ENCODE data around the gene TSPAN9.

The TSPAN9 gene

GRCh38 chr12:3299929-3300832 lies 223.0 kb downstream of the TSPAN9 start:
- Histone ChIP-seq H3K27ac (ENCODE audit: poor library complexity, severe bottlenecking) (peak overlapping the region; percentile 84), H3K27me3 (ENCODE audit: insufficient read depth, poor library complexity, severe bottlenecking) (no peaks in the 10 kb centered on the region), H3K4me3 (ENCODE audit: severe bottlenecking) (no peak overlapping the region), H3K9me3 (ENCODE audit: severe bottlenecking) (no peaks in the 10 kb centered on the region), H3K36me3 (ENCODE audit: low read depth) (no peaks in the 10 kb centered on the region), H3K4me1 (ENCODE audit: insufficient read depth, poor library complexity, severe bottlenecking) (peaks cover 21% of the 10 kb centered on the region)
- TF ChIP-seq, protein P1, sequence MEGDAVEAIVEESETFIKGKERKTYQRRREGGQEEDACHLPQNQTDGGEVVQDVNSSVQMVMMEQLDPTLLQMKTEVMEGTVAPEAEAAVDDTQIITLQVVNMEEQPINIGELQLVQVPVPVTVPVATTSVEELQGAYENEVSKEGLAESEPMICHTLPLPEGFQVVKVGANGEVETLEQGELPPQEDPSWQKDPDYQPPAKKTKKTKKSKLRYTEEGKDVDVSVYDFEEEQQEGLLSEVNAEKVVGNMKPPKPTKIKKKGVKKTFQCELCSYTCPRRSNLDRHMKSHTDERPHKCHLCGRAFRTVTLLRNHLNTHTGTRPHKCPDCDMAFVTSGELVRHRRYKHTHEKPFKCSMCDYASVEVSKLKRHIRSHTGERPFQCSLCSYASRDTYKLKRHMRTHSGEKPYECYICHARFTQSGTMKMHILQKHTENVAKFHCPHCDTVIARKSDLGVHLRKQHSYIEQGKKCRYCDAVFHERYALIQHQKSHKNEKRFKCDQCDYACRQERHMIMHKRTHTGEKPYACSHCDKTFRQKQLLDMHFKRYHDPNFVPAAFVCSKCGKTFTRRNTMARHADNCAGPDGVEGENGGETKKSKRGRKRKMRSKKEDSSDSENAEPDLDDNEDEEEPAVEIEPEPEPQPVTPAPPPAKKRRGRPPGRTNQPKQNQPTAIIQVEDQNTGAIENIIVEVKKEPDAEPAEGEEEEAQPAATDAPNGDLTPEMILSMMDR (IDR thresholded peaks at IDR 0.05; ENCODE audit: poor library complexity, severe bottlenecking) = peak; percentile 96
- DNase-seq (ENCODE audit: low spot score) (peak; percentile 100), ATAC-seq (ENCODE audit: low read depth) (peak; percentile 73)

GRCh38 chr12:3300833-3301401 lies 223.7 kb downstream of the TSPAN9 start:
- Histone ChIP-seq H3K4me3 (ENCODE audit: severe bottlenecking) (no peak overlapping the region), H3K27ac (ENCODE audit: poor library complexity, severe bottlenecking) (peak overlapping the region; percentile 84)
- TF ChIP-seq, protein P1 (IDR thresholded peaks at IDR 0.05; ENCODE audit: poor library complexity, severe bottlenecking) = no peak

DNA sequence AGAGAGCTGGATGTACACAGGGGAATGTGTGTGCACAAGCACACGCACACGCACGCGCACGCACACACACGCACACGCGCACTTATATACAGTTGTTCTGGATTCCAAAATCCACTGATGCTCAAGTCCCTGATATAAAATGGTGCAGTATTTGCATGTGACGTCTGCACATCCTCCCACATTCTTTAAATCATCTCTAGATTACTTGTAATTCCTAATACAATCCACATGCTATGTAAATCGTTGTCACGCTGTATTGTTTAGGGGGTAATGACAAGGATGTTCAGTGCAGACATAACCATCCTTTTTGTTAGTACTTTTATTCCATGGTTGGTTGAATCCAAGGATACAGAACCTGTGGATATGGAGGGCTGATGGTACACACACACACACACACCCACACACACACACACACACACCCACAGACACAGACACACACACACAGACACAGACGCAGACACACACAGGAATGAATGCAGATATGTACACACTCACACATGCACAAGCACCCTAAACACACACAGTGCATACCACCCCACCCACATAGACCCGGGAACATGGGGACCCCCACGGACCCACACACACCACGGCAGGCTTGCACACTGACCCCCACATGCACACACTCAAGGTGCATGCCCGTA lies 225.3 kb downstream of the TSPAN9 start:
- Histone ChIP-seq H3K9me3 (ENCODE audit: severe bottlenecking) (no peaks in the 10 kb centered on the region), H3K27me3 (ENCODE audit: insufficient read depth, poor library complexity, severe bottlenecking) (no peaks in the 10 kb centered on the region), H3K4me1 (ENCODE audit: insufficient read depth, poor library complexity, severe bottlenecking) (peaks cover 21% of the 10 kb centered on the region), H3K4me3 (ENCODE audit: severe bottlenecking) (no peak overlapping the region), H3K36me3 (ENCODE audit: low read depth) (no peaks in the 10 kb centered on the region), H3K27ac (ENCODE audit: poor library complexity, severe bottlenecking) (no peak overlapping the region)
- TF ChIP-seq, protein P1 (IDR thresholded peaks at IDR 0.05; ENCODE audit: poor library complexity, severe bottlenecking) = no peak
- DNase-seq (ENCODE audit: low spot score) (no peak), ATAC-seq (ENCODE audit: low read depth) (no peak)

More at GRCh38 chr12:3300833-3301401, 223.7 kb downstream of the TSPAN9 start:
- Histone ChIP-seq H3K9me3 (ENCODE audit: severe bottlenecking) (no peaks in the 10 kb centered on the region), H3K36me3 (ENCODE audit: low read depth) (no peaks in the 10 kb centered on the region), H3K4me1 (ENCODE audit: insufficient read depth, poor library complexity, severe bottlenecking) (peaks cover 21% of the 10 kb centered on the region), H3K27me3 (ENCODE audit: insufficient read depth, poor library complexity, severe bottlenecking) (no peaks in the 10 kb centered on the region)
- DNase-seq (ENCODE audit: low spot score) (no peak), ATAC-seq (ENCODE audit: low read depth) (no peak)

DNA sequence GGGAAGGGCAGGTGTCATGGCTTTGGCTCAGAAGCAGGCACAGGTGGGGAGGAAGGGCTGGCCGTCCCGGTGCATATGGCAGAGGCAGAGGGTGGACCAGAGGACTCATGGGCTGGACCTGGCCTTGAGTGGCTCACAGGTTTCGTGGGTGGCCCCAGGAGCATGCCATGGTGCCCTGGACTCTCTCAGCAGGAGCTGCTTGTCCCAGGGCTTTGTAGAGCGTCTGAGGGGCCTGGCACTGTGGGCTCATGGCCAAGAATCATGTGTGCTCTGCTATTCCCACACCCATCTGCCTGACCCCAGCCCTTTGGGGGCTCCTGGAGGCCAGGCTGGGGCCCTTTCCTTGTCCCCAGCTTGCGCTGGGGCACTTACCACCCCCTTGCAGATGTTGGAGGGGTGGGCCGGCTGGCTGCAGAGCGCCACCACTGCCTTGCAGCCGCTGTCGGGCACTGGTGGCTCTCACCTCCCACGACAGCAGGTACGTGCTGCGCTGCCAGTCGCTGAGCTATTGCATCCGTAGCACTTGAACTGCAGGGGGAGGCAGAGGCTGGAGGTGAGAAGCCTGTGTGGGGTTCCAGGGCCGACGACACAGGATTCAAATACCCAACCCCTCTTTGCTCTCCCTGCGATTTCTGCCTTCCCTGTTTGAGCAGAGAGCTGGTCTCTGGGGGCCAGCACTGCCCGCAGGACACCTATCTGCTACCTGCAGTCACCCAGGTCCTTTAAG lies 226.4 kb downstream of the TSPAN9 start:
- H3K27ac ChIP-seq (ENCODE audit: poor library complexity, severe bottlenecking) = peak overlapping the region; percentile 47
- no peaks in the 10 kb centered on the region for H3K9me3 ChIP-seq (ENCODE audit: severe bottlenecking)
- no peak overlapping the region for H3K4me3 ChIP-seq (ENCODE audit: severe bottlenecking)
- ATAC-seq (ENCODE audit: low read depth) (no peak), DNase-seq (ENCODE audit: low spot score) (no peak)
- TF ChIP-seq, protein P1 (IDR thresholded peaks at IDR 0.05; ENCODE audit: poor library complexity, severe bottlenecking) = peak; percentile 42
- no peaks in the 10 kb centered on the region for H3K36me3 ChIP-seq (ENCODE audit: low read depth)
- no peaks in the 10 kb centered on the region for H3K27me3 ChIP-seq (ENCODE audit: insufficient read depth, poor library complexity, severe bottlenecking)
- peaks cover 21% of the 10 kb centered on the region for H3K4me1 ChIP-seq (ENCODE audit: insufficient read depth, poor library complexity, severe bottlenecking)
